PC-3 (cell line): ENCODE results near the gene ARL14EP. TPM values are rescaled to one million over a fixed set of nuclear protein-coding genes. Genes with fewer than 3 reads are reported as not detected.

Source experiments
- ATAC-seq: fragments of 200-7000 bp; cut with Tn5 transposase; 2 replicates; pipeline ENCODE4 v1.9.1; 2020; ENCODE audit warnings: mild to moderate bottlenecking, moderate library complexity
- BruUV-seq: library from RNA; stranded (reverse); fragments of 400-500 nt; replicated peaks from 2 replicates; lab custom pipeline; 2021; lab: Mats Ljungman, UMichigan
- CTCF ChIA-PET: fragments of 300-600 bp; sonication (Branson Sonifier 250); formaldehyde crosslinking; loops from one replicate; lab custom pipeline; 2022; ENCODE audit warnings: antibody characterized with exemption; lab: Charles Lee
- POLR2A ChIA-PET: fragments of 300-600 bp; sonication (Branson Sonifier 250); formaldehyde crosslinking; loops from one replicate; lab custom pipeline; 2022; ENCODE audit warnings: antibody characterized with exemption; ENCODE audit not compliant: unreplicated experiment; lab: Charles Lee
- DNase-seq: peaks from one replicate; pipeline ENCODE4 v3.0.0-alpha.2; 2015
- H2AFZ ChIP-seq: fragments of 300-600 bp; sonication (generic); 2 replicates; pipeline ENCODE4 v1.6.0; 2016; ENCODE audit warnings: antibody characterized with exemption, low read length
- H3F3A ChIP-seq: fragments of 300-600 bp; sonication (generic); one replicate; pipeline ENCODE4 v1.6.0; 2017; ENCODE audit warnings: antibody characterized with exemption, low read length, control low read depth, mild to moderate bottlenecking; ENCODE audit not compliant: unreplicated experiment
- H3K27ac ChIP-seq: fragments of 300-600 bp; sonication (generic); 2 replicates; pipeline ENCODE4 v1.5.1; 2016; ENCODE audit warnings: mild to moderate bottlenecking, low read length
- H3K27me3 ChIP-seq: fragments of 300-600 bp; sonication (generic); 2 replicates; pipeline ENCODE4 v1.6.1; 2016; ENCODE audit warnings: low read length, mixed read lengths
- H3K36me3 ChIP-seq: fragments of 300-600 bp; sonication (generic); 2 replicates; pipeline ENCODE4 v1.6.1; 2016; ENCODE audit warnings: low read depth, mixed run types, low read length, mixed read lengths
- H3K4me1 ChIP-seq: fragments of 300-600 bp; sonication (generic); 2 replicates; pipeline ENCODE4 v1.5.1; 2016; ENCODE audit warnings: low read length; ENCODE audit not compliant: insufficient read depth
- H3K4me2 ChIP-seq: fragments of 300-600 bp; sonication (generic); 2 replicates; pipeline ENCODE4 v1.6.0; 2016; ENCODE audit warnings: low read length
- H3K4me3 ChIP-seq: fragments of 300-600 bp; sonication (generic); 2 replicates; pipeline ENCODE4 v1.5.1; 2016; ENCODE audit warnings: mild to moderate bottlenecking, low read length, mixed read lengths
- H3K79me2 ChIP-seq: fragments of 300-600 bp; sonication (generic); 2 replicates; pipeline ENCODE4 v1.6.1; 2017; ENCODE audit warnings: low read length, mixed read lengths
- H3K9ac ChIP-seq: fragments of 300-600 bp; sonication (generic); 2 replicates; pipeline ENCODE4 v1.6.0; 2016; ENCODE audit warnings: mild to moderate bottlenecking, low read length
- H3K9me2 ChIP-seq: fragments of 300-600 bp; sonication (generic); replicated peaks from 2 replicates; pipeline ENCODE4 v1.6.1; 2016; ENCODE audit warnings: mixed run types, low read length, mixed read lengths
- H3K9me3 ChIP-seq: fragments of 300-600 bp; sonication (generic); 2 replicates; pipeline ENCODE4 v1.6.1; 2016; ENCODE audit warnings: low read length, mixed read lengths
- H4K20me1 ChIP-seq: fragments of 300-600 bp; sonication (generic); 2 replicates; pipeline ENCODE4 v1.6.1; 2016; ENCODE audit warnings: low read length, mixed read lengths
- CTCF ChIP-seq: fragments of 300-600 bp; sonication (generic); conservative IDR thresholded peaks from 2 replicates; pipeline ENCODE4 v1.5.1; 2017; ENCODE audit warnings: antibody characterized with exemption, low read depth, mild to moderate bottlenecking, low read length
- EZH2 ChIP-seq: fragments of 300-600 bp; sonication (generic); IDR thresholded peaks from one replicate; pipeline ENCODE4 v1.6.1; 2017; ENCODE audit warnings: antibody characterized with exemption, mild to moderate bottlenecking, low read length; ENCODE audit not compliant: unreplicated experiment
- EZH2phosphoT487 ChIP-seq: fragments of 300-600 bp; sonication (generic); IDR thresholded peaks from 2 replicates; pipeline ENCODE4 v1.6.1; 2018; ENCODE audit warnings: mild to moderate bottlenecking, antibody characterized with exemption, low read length, borderline replicate concordance
- intact Hi-C: fragments of 100-400 bp; cut with micrococcal nuclease; formaldehyde crosslinking; loops from 2 replicates; pipeline ENCODE4 v1.9.0; 2023
- total RNA-seq: library from RNA; depleted of rRNA; stranded (reverse); fragments of >200 nt; gene quantifications from 2 replicates; pipeline ENCODE4 v1.2.3, GENCODE V29; 2014

Gene ARL14EP
- total RNA-seq, 1 experiment from 2014 or later = 8.4 TPM

- H3K4me2 ChIP-seq = no peak overlapping the region
- no peaks in the 10 kb centered on the region for H3K27me3 ChIP-seq
- TF ChIP-seq CTCF (no peak), EZH2 (no peak), EZH2phosphoT487 (no peak)
- DNase-seq (no peak), ATAC-seq (no peak)
- H3K79me2 ChIP-seq = no peaks in the 10 kb centered on the region
- ChIA-PET CTCF (no interaction called here), POLR2A (no interaction called here)
- H3F3A ChIP-seq = no peaks in the 10 kb centered on the region
- no peaks in the 10 kb centered on the region for H3K9me3 ChIP-seq
- H3K4me3 ChIP-seq = no peak overlapping the region
- intact Hi-C loops = no loop called here
- H4K20me1 ChIP-seq = no peaks in the 10 kb centered on the region
- no peak overlapping the region for H3K9ac ChIP-seq
- no peak overlapping the region for H3K27ac ChIP-seq
- H3K9me2 ChIP-seq = no peaks in the 10 kb centered on the region
- no peaks in the 10 kb centered on the region for H3K4me1 ChIP-seq
- no peaks in the 10 kb centered on the region; the same call in 1 of the 2 replicates for H3K36me3 ChIP-seq
- no peak overlapping the region for H2AFZ ChIP-seq
- BruUV-seq = no TSS peak
Observed at GRCh38 chr11:30344085-30344484, 21.2 kb downstream of the ARL14EP start.

- no peak overlapping the region for H2AFZ ChIP-seq
- no peaks in the 10 kb centered on the region for H3K9me2 ChIP-seq
- POLR2A ChIA-PET = no interaction called here
- H3K27ac ChIP-seq = no peak overlapping the region
- no TSS peak for BruUV-seq
- ATAC-seq = no peak
- no peak overlapping the region for H3K4me3 ChIP-seq
- H3K4me2 ChIP-seq = no peak overlapping the region
- H3K79me2 ChIP-seq = no peaks in the 10 kb centered on the region
- CTCF ChIA-PET = no interaction called here
- TF ChIP-seq EZH2phosphoT487 (no peak), CTCF (no peak), EZH2 (no peak)
- no peak overlapping the region for H3K9ac ChIP-seq
- no peaks in the 10 kb centered on the region for H3F3A ChIP-seq
- no peaks in the 10 kb centered on the region for H3K4me1 ChIP-seq
- no peaks in the 10 kb centered on the region for H3K9me3 ChIP-seq
- H4K20me1 ChIP-seq = no peaks in the 10 kb centered on the region
- intact Hi-C loops = loop anchor here (1.0 to 5.0 kb wide), 3 partner anchors 510 to 1832 kb away; no protein-coding TSS in a partner anchor
- no peak for DNase-seq
- no peaks in the 10 kb centered on the region for H3K27me3 ChIP-seq
- H3K36me3 ChIP-seq = no peaks in the 10 kb centered on the region; the same call in 1 of the 2 replicates
Observed at GRCh38 chr11:30345644-30346043, 22.7 kb downstream of the ARL14EP start.

DNA sequence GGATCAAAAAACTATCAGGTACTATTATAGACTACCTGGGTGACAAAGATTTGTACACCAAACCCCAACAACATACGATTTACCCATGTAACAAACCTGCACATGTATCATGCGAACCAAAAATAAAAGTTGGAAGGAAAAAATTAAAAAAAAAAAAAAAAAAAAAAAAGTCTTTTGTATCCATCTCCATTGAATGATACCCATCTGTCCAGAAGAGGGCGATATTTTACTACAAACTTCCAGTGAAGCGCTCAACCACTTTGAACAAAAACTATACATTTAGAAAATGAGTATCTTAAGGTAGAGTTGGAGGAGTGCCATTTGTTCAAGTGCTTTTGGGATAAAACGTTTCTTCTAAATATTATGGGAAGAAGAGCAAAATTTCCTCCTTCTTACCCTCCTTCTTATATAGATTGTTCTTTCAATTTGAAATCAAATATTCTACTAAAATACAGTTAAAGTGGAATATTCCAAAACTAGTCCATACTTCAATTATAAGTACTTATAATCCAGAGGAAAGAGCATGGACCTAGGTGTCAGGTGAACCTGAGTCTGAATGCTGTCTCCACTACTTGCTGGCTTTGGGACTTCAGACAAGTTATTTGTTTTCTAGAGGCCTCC, 23.3 kb downstream of the ARL14EP start:
- no peak overlapping the region for H3K4me2 ChIP-seq
- no peaks in the 10 kb centered on the region for H3F3A ChIP-seq
- ChIA-PET POLR2A (no interaction called here), CTCF (no interaction called here)
- no peak overlapping the region for H3K27ac ChIP-seq
- TF ChIP-seq CTCF = peak; percentile 70
- no peak for TF ChIP-seq EZH2
- H3K9me3 ChIP-seq = no peaks in the 10 kb centered on the region
- intact Hi-C loops = loop anchor here (1.0 to 5.0 kb wide), 3 partner anchors 509 to 1831 kb away; no protein-coding TSS in a partner anchor
- no peaks in the 10 kb centered on the region for H4K20me1 ChIP-seq
- no TSS peak for BruUV-seq
- no peak overlapping the region for H2AFZ ChIP-seq
- no peaks in the 10 kb centered on the region for H3K4me1 ChIP-seq
- H3K4me3 ChIP-seq = no peak overlapping the region
- H3K79me2 ChIP-seq = no peaks in the 10 kb centered on the region
- H3K9me2 ChIP-seq = no peaks in the 10 kb centered on the region
- no peaks in the 10 kb centered on the region; the same call in 1 of the 2 replicates for H3K36me3 ChIP-seq
- H3K9ac ChIP-seq = no peak overlapping the region
- ATAC-seq (0 out of 2 replicates have a peak, but pooled peaks have one; percentile 29), DNase-seq (peak; percentile 64)
- H3K27me3 ChIP-seq = peaks cover 2% of the 10 kb centered on the region; the same call in 1 of the 2 replicates
